ENCODE results near the gene FAM13B.
"Not testable (repeated sequence)": the region's sequence is repeated elsewhere in the genome, so short reads cannot be mapped to it uniquely, and the experiment has no call there.

Gene FAM13B

DNA sequence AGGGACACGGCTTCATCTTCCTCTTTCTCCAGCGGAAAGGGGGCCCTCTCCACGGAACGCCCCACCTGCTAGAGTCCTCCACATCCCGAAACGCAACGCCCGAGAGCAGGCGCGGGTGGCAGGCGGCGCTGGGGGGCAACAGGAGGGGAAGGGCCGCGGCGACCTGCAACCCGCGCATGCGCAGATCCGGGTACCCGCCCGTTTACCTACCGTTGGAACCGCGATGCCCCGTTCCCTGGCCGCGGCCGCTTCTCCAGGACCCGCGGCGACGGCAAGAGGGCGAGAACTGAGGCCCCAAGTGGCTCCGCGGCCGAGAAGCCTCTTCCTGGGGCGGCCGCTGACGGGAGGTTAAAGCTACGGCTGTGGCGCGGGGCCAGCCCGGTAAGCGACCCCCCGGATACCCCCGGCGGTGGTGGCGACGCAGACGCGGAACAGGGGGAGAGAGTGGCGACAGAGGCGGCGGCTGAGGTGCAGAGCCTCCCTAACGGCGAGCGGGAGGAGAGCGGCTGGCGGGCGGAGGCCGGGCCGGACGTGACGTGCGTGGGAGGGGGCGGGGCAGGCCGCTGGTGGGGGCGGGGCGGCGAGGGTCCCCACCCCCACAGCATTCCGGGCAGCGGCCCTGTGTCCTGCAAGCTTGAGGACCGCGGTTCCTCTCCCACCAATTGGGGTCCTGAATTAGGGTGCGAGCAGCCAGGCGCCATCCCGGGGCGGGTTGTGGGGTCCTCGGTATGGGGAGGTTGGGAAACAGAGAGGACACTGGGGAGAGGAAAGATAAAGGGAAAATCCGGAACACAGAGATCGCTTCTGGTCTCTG, at the start of gene FAM13B:
Gene FAM13B, minus strand, starts transcription at position 508 of the 814 bp plus-strand sequence. CDS start 13,968 bp downstream, outside the sequence.
- H3K27ac ChIP-seq = peak within 1 kb of the TSS; percentile 100
- peaks cover 17% of the 10 kb centered on the region for H3K36me3 ChIP-seq

DNA sequence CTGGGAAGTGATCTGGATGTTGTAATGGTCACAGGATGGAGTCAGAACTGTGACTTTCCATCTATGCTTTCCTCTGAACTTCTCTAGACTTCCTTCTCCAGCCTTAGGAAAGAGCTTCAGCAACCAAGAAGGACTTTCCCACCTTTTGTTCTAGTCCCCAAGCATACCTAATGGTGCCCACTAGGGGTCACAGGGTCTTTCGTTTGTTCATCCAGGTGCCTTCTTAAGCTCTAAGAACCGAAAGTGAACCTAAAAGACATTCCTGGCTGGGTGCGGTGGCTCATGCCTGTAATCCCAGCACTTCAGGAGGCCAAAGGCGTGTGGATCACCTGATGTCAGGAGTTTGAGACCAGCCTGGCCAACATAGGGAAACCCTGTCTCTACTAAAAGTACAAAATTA, 49.2 kb upstream of the FAM13B start:
- TF ChIP-seq, protein P1, sequence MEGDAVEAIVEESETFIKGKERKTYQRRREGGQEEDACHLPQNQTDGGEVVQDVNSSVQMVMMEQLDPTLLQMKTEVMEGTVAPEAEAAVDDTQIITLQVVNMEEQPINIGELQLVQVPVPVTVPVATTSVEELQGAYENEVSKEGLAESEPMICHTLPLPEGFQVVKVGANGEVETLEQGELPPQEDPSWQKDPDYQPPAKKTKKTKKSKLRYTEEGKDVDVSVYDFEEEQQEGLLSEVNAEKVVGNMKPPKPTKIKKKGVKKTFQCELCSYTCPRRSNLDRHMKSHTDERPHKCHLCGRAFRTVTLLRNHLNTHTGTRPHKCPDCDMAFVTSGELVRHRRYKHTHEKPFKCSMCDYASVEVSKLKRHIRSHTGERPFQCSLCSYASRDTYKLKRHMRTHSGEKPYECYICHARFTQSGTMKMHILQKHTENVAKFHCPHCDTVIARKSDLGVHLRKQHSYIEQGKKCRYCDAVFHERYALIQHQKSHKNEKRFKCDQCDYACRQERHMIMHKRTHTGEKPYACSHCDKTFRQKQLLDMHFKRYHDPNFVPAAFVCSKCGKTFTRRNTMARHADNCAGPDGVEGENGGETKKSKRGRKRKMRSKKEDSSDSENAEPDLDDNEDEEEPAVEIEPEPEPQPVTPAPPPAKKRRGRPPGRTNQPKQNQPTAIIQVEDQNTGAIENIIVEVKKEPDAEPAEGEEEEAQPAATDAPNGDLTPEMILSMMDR (IDR thresholded peaks at IDR 0.05; ENCODE audit: low read depth, low read length) = peak; percentile 15; the same call in 1 of the 2 replicates
- H3K9me3 ChIP-seq (ENCODE audit: severe bottlenecking) = no peaks in the 10 kb centered on the region
- no peaks in the 10 kb centered on the region for H3K27me3 ChIP-seq (ENCODE audit: insufficient read depth, low read depth, severe bottlenecking)
- no peak overlapping the region for H3K27ac ChIP-seq
- no peaks in the 10 kb centered on the region for H3K36me3 ChIP-seq
- DNase-seq = no peak
- no peak overlapping the region for H3K4me3 ChIP-seq (ENCODE audit: low read depth, low read length)

More for the DNA sequence above, at the start of gene FAM13B:
- H3K4me3 ChIP-seq (ENCODE audit: low read depth, low read length) = peak within 1 kb of the TSS; percentile 95
- no peaks in the 10 kb centered on the region for H3K9me3 ChIP-seq (ENCODE audit: severe bottlenecking)
- peak; percentile 86 for DNase-seq
- TF ChIP-seq, protein P1 (IDR thresholded peaks at IDR 0.05; ENCODE audit: low read depth, low read length) = no peak
- no peaks in the 10 kb centered on the region for H3K27me3 ChIP-seq (ENCODE audit: insufficient read depth, low read depth, severe bottlenecking)

DNA sequence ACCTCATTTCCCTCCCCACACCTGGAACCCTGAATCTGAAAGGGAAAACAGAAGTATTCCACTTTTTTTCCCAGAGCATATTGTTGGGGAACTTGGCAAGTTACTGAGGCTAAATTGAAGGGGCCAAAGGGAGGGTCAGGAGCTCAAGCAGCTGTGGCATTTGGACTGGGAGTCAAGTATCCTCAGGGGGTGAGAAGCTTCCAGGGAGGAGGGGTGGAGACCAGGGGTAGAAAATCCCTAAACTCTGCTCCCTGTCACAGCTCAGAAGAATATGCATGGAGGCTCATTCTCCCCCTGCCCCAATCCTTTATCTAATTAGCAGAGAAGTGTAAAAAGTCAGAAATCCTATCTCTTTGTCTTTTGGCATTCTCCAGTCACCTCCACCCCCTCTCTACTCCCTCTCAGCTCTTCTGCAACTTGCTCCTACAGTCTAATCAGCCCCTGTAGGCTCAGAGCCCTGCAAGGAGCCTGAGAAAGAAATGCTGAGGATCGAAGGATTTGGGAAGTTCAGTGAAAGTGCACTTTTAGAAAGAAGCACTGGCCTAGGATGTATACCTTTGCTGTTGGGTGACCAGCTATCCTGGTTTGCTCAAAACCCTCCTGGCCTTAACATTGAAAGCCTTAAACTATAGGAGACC, 45.2 kb upstream of the FAM13B start:
- Histone ChIP-seq H3K36me3 (no peaks in the 10 kb centered on the region), H3K4me3 (ENCODE audit: low read depth, low read length) (no peak overlapping the region), H3K27me3 (ENCODE audit: insufficient read depth, low read depth, severe bottlenecking) (no peaks in the 10 kb centered on the region), H3K27ac (no peak overlapping the region), H3K9me3 (ENCODE audit: severe bottlenecking) (no peaks in the 10 kb centered on the region)
- no peak for DNase-seq
- TF ChIP-seq, protein P1 (IDR thresholded peaks at IDR 0.05; ENCODE audit: low read depth, low read length) = no peak

DNA sequence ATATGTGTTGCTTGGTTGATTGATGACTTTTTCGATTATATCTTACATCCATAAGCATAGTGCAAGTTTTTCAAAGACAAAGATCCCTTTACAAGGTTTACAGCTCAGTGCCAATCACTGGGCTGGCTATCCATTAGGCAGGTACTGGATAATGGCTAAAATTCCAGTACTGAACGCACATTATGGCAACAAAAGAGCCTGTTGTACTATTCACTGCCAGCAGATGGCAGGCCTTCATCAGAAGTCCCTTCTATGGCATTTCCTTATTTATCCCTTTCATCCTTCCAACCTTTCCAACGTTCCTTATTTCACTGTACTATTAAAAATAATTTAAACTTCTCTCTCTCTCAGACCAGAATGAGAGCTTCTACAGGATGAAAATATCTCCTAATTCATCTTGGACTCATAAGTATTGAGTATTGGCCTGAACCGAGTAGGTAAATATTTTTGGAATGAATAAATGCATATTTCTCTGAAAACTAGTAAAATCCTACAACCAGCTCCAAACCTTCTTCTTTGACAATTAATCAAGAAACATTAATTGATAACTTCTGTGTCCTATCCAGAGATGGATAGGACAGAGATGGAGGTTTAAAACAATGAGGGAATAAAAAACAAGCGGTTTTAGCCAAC, 44.3 kb upstream of the FAM13B start:
- no peak overlapping the region for H3K27ac ChIP-seq
- TF ChIP-seq, protein P1 (IDR thresholded peaks at IDR 0.05; ENCODE audit: low read depth, low read length) = peak; percentile 78
- no peaks in the 10 kb centered on the region for H3K27me3 ChIP-seq (ENCODE audit: insufficient read depth, low read depth, severe bottlenecking)
- H3K4me3 ChIP-seq (ENCODE audit: low read depth, low read length) = no peak overlapping the region
- DNase-seq = peak; percentile 62
- no peaks in the 10 kb centered on the region for H3K36me3 ChIP-seq
- no peaks in the 10 kb centered on the region for H3K9me3 ChIP-seq (ENCODE audit: severe bottlenecking)

DNA sequence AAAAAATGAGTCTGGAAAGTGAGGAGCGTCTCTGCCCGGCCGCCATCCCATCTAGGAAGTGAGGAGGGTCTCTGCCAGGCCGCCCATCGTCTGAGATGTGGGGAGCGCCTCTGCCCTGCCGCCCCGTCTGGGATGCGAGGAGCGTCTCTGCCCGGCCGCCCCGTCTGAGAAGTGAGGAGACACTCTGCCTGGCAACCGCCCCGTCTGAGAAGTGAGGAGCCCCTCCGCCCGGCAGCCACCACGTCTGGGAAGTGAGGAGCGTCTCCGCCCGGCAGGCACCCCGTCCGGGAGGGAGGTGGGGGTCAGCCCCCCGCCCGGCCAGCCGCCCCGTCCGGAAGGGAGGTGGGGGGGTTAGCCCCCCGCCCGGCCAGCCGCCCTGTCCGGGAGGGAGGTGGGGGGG, 37.1 kb upstream of the FAM13B start:
- not testable (repeated sequence) for H3K9me3 ChIP-seq (ENCODE audit: severe bottlenecking); H3K36me3 ChIP-seq; H3K27me3 ChIP-seq (ENCODE audit: insufficient read depth, low read depth, severe bottlenecking); DNase-seq; H3K27ac ChIP-seq; H3K4me3 ChIP-seq (ENCODE audit: low read depth, low read length)

Data from WERI-Rb-1 (cell line).